BJ (cell line): ENCODE results near the gene HGS. TPM values are rescaled to one million over a fixed set of nuclear protein-coding genes. Genes with fewer than 3 reads are reported as not detected.
"Not testable (repeated sequence)": the region's sequence is repeated elsewhere in the genome, so short reads cannot be mapped to it uniquely, and the experiment has no call there.

ENCODE experiments used
- CTCF ChIA-PET: fragments of 350-600 bp; formaldehyde crosslinking; extraction: SDS; loops from one replicate; lab custom pipeline; 2021; ENCODE audit warnings: antibody characterized with exemption, inconsistent platforms; lab: Yijun Ruan, JAX
- POLR2A ChIA-PET: fragments of 300-600 bp; sonication (Branson Sonifier 250); formaldehyde crosslinking; extraction: SDS; loops from one replicate; lab custom pipeline; 2021; ENCODE audit warnings: antibody characterized with exemption; lab: Charles Lee
- DNase-seq: peaks from one replicate; pipeline ENCODE4 v3.0.0-alpha.2; 2011; ENCODE audit warnings: low read depth
- H3K27me3 ChIP-seq: 2 replicates; pipeline ENCODE4 v1.6.0; 2011; ENCODE audit warnings: low read length; ENCODE audit not compliant: control insufficient read depth, insufficient read depth
- H3K36me3 ChIP-seq: 2 replicates; pipeline ENCODE4 v1.5.1; 2011; ENCODE audit warnings: low read length; ENCODE audit not compliant: control insufficient read depth, insufficient read depth
- H3K4me3 ChIP-seq: 2 replicates; pipeline ENCODE4 v1.5.1; 2011; ENCODE audit warnings: low read depth, mild to moderate bottlenecking, control low read depth, low read length
- CTCF ChIP-seq: IDR thresholded peaks from 2 replicates; pipeline ENCODE4 v1.5.1; 2011; ENCODE audit warnings: low read depth, mild to moderate bottlenecking, control low read depth, inconsistent platforms, low read length, moderate library complexity; ENCODE audit not compliant: insufficient read depth
- polyA plus RNA-seq: library from polyadenylated mRNA; depleted of rRNA; stranded (reverse); fragments of >200 nt; gene quantifications from 2 replicates; pipeline ENCODE4 v1.2.3, GENCODE V29; 2011

Gene HGS
- polyA plus RNA-seq, 1 experiment, result 110 TPM

GRCh38 chr17:81672504-81672903 is 11.3 kb upstream of the HGS start:
- CTCF ChIA-PET, result interaction anchor here (0.9 kb wide), 1 partner anchor 10 kb away, joined by 3 read pairs; no protein-coding TSS in a partner anchor
- POLR2A ChIA-PET, result no interaction called here
- Histone ChIP-seq H3K36me3 (peaks cover 21% of the 10 kb centered on the region), H3K27me3 (no peaks in the 10 kb centered on the region), H3K4me3 (no peak overlapping the region)
- TF ChIP-seq CTCF, result no peak
- DNase-seq, result no peak

- H3K36me3 ChIP-seq, result peaks cover 21% of the 10 kb centered on the region
- ChIA-PET POLR2A (no interaction called here), CTCF (interaction anchor here (0.9 kb wide), 1 partner anchor 10 kb away, joined by 3 read pairs; no protein-coding TSS in a partner anchor)
- H3K4me3 ChIP-seq, result no peak overlapping the region
- no peak for TF ChIP-seq CTCF
- no peak for DNase-seq
- no peaks in the 10 kb centered on the region for H3K27me3 ChIP-seq
These were observed 10.9 kb upstream of the HGS start for GRCh38 chr17:81672954-81673353.

GRCh38 chr17:81673561-81674258 is 10.1 kb upstream of the HGS start:
- no peak for TF ChIP-seq CTCF
- Histone ChIP-seq H3K36me3 (peaks cover 21% of the 10 kb centered on the region), H3K27me3 (no peaks in the 10 kb centered on the region), H3K4me3 (no peak overlapping the region)
- no peak for DNase-seq
- POLR2A ChIA-PET, result no interaction called here
- CTCF ChIA-PET, result no interaction called here

GRCh38 chr17:81675515-81676221 is 8.1 kb upstream of the HGS start:
- DNase-seq, POLR2A ChIA-PET: not testable (repeated sequence)
- peak; percentile 55 for TF ChIP-seq CTCF

GRCh38 chr17:81676906-81677305 is 6.9 kb upstream of the HGS start:
- Histone ChIP-seq H3K4me3 (no peak overlapping the region), H3K36me3 (peaks cover 19% of the 10 kb centered on the region), H3K27me3 (no peaks in the 10 kb centered on the region)
- no peak for DNase-seq
- ChIA-PET POLR2A (no interaction called here), CTCF (no interaction called here)
- TF ChIP-seq CTCF, result no peak

More at GRCh38 chr17:81675515-81676221, 8.1 kb upstream of the HGS start:
- not testable (repeated sequence) for H3K4me3 ChIP-seq, H3K27me3 ChIP-seq
- CTCF ChIA-PET, result interaction anchor here (0.6 to 1.1 kb wide), 3 partner anchors 17 to 267 kb away, joined by 3 to 5 read pairs (median 3); no protein-coding TSS in a partner anchor
- peaks cover 20% of the 10 kb centered on the region for H3K36me3 ChIP-seq
